ENCODE results near the gene STAT5B.
"Not testable (repeated sequence)": the region's sequence is repeated elsewhere in the genome, so short reads cannot be mapped to it uniquely, and the experiment has no call there.

The STAT5B gene

DNA sequence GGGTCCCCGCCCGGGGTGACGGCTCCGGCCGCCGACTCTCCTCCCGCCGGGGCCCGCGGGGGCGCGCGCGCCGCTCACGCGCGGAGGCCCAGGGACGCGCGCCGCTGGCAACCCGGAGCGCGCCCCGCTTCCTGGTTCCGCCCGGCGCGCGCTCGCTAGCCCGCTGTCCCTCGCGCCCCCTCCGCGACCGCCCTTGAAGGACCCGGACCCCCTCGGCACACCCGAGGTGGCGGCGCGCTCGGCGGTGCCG, at the start of gene STAT5B:
Gene STAT5B, minus strand, starts transcription at position 33 of the 250 bp plus-strand sequence. CDS start 44,264 bp downstream, outside the sequence.
- FAIRE-seq, result no peak

DNA sequence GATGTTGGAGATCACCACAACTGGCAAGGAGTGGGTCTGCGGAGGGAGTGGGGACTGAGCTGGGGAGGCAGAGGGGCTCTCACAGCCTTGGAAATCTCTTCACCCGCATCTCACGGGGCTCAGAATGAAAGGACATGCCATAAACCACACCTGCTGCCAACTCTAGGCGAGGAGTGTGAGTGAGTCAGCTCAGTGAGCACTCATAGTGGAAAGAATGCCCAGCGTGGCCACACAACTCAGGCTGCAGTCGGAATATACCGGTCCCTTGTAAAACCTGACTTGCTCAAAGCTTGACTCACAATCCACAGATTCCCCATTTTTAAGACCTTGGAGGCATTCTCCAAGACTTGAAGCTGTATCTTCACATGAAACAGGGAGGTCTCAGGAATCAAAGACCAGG, 48.8 kb upstream of the STAT5B start:
- no peak for FAIRE-seq

DNA sequence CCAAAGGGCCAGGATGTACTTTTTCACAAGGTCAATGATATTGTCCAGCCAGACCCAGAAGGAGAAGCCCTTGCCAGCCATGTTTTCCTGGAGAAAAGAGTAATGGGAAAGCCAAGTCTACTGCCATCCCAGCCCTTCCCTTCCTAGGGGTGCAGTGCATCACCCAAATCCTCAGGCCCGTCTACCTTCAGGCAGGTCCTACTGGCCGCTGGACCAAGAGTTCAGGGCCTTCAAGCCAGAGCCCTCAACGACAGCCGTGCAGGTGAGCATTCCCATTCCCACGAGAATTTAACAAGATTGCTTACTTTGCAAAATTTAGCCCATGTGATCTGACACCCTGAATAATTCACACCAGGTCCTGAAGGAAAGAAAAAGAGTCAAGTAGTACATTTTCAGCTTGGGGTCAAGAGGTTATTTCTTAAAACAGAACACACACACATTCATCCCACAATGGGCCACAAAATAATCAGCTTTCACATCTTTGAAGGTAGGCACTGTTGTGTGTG, 47.1 kb upstream of the STAT5B start:
- no peak for FAIRE-seq

GRCh38 chr17:42322382-42323267, 46.4 kb upstream of the STAT5B start:
- FAIRE-seq, result no peak

DNA sequence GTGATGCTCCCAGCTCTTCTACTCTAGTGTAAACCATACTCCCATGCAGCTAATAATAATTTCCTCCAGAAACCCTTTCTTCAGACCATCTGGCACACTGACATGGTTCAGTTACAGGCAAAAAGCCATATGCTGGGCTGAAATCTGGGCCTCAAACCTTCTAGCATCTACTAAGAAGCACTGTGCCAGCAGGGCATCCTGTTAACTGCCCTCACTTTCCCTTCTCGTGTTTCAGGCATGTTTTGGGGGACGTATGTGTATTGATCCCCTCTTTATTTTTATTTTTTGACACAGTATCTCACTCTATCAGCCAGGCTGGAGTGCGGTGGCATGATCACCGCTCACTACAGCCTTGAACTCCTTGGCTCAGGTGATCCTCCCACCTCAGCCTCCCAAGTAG, 45.4 kb upstream of the STAT5B start:
- no peak for FAIRE-seq

DNA sequence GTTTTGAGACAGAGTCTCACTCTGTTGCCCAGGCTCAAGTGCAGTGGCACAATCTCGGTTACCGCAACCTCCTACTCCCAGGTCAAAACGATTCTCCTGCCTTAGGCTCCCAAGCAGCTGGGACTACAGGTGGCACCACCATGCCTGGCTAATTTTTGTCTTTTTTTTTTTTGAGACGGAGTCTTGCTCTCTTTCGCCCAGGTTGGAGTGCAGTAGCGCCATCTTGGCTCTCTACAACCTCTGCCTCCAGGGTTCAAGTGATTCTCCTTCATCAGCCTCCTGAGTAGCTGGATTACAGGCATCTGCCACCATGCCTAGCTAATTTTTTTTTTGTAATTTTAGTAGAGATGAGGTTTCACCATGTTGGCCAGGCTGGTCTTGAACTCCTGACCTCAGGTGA, 41.8 kb upstream of the STAT5B start:
- FAIRE-seq, result not testable (repeated sequence)

- FAIRE-seq, result no peak
Measured at GRCh38 chr17:42317266-42317845, 41.2 kb upstream of the STAT5B start.

GRCh38 chr17:42316755-42317154, 40.6 kb upstream of the STAT5B start:
- FAIRE-seq, result no peak

DNA sequence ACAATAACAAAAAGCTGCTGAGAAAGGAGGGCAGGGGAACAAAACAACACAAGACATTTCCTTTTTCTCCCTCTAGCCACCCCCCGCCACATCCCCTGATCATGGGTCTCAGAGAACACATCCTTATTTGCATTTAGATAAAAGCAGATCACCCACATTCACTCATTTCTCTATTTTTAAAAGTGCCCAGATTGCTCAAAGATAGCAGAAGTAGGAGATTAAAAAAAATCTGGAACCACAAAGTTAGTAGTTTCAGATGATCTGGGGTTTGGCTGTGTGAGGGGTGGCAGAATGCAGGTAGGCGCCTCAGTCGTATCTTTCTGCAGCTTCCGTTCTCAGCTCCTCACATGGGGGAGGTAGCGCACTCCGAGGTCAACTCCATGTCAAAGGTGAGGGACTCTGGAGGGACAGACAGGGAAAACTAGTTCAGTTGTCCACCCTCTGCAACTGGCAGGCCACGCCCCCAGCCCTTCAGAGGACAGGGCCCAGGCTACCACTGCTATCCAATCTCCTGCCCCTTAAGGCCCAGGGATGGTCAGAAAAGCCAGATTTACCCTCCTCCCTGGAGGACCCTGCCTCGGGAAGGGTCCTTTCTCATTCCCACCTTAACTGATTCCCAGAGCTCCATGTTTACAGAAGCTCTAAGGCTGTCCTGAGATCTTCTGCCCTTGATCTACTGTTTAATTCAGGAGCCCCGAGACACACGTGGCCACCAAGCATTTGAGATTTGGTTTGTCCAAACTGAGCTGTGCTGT, 39.4 kb upstream of the STAT5B start:
- FAIRE-seq, result no peak

- no peak for FAIRE-seq
Measured at GRCh38 chr17:42313773-42314566, 37.8 kb upstream of the STAT5B start.

GRCh38 chr17:42313389-42313772, 37.2 kb upstream of the STAT5B start:
- FAIRE-seq, result no peak

GRCh38 chr17:42312285-42313130, 36.3 kb upstream of the STAT5B start:
- FAIRE-seq, result no peak

GRCh38 chr17:42312035-42312284, 35.8 kb upstream of the STAT5B start:
- FAIRE-seq, result no peak

GRCh38 chr17:42311240-42312034, 35.2 kb upstream of the STAT5B start:
- no peak for FAIRE-seq

- no peak for FAIRE-seq
Measured at GRCh38 chr17:42310787-42311215, 34.6 kb upstream of the STAT5B start.

- no peak for FAIRE-seq
Measured at GRCh38 chr17:42309986-42310786, 34.0 kb upstream of the STAT5B start.

GRCh38 chr17:42309142-42309541, 33.0 kb upstream of the STAT5B start:
- FAIRE-seq, result no peak

DNA sequence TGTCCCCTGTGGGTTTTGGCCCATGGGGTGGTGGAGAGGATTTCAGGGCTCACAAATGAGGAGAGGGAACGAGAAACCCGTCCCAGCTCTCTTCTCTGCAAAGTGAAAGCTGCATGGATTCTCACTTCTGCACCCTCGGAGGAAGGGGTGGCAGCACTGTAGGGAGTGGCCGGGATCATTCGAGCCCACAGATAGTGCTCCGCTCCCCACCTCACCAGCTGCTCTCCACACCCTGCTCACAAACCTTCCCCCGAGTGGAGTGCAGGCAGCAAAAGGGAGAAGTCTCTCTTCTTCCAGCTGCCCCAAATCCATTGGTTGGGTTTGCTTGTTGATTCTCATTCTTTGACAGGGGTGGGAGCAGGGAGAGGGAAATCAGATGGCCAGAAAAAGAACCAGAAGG, 32.3 kb upstream of the STAT5B start:
- no peak for FAIRE-seq

DNA sequence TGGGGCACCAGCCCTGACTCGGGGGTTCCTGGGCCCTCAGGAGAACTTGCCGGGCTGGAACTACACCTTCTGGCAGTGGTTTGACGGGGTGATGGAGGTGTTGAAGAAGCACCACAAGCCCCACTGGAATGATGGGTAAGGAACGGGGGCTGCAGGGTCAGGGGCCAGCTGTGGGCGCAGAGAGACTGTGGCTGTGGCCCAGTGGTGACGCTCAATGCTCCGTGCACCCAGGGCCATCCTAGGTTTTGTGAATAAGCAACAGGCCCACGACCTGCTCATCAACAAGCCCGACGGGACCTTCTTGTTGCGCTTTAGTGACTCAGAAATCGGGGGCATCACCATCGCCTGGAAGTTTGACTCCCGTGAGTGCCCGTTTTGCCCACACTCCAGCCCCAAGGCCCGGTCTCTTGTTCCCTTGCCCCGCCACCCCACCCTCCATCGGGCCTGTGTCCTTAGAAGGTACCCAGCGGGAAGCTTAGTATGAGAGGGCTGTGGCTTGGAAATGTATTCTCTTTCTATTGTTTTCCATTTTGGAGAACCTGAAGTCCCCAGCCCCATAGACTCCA, 31.3 kb upstream of the STAT5B start:
- FAIRE-seq, result no peak

DNA sequence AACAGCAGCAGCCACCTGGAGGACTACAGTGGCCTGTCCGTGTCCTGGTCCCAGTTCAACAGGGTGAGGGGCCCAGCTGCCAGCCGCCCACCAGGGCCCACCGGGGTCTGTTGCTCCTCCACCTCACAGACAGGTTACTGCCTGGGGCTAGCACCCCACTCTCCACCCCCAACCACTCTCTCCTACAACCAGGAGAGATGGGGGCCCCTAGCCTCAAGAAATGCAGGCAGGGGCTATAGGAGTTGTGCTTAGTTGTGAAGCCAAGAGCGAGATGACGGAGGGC, 30.1 kb upstream of the STAT5B start:
- FAIRE-seq, result no peak

Measured in A204.1 (cell line).